NCI-H1417 (cell line): ENCODE results near the gene TRPV6.

Experiments
- DNase-seq, 3 experiments: peaks; one replicate each; lab custom pipeline; 2025; lab: John Stamatoyannopoulos, UW

The TRPV6 gene

DNA sequence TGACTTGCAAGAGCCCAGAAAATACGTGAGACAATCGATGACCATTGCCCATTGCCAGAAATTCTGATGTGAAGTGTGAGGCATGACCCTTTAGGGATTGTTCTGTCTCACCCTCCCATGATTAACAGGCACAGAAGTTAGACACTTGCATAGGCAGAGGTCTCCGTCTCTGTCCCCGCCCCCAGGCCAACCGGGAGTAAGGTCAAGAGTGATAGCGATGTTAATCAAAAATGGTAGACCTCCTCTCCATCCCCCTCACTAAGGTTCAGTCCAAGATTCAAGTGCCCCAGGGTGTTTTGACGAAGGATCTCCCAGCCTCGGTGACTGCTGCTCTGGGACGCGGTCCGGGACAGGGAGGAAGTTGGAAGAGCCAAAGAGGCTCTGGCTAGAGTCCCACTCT is 22.7 kb upstream of the TRPV6 start:
- DNase-seq = no peak

DNA sequence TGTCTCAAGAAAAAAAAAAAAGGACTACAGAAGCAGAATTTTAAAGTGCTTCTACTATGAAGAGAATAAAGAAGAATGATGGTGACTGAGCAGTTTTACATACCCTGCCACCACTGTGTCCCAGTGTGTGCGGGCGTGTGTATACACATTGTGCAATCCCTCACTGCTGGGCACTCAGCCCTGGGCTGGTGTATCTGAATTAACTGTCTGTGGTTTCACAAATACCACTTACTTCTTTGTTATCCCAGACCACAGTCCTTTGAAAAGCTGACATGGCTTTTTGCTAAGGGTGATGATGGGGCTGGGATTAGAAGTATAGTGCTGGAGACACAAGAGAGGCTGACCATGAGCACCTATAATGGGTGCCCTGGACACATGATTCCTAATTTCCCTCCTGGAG is 21.1 kb upstream of the TRPV6 start:
- no peak for DNase-seq

DNA sequence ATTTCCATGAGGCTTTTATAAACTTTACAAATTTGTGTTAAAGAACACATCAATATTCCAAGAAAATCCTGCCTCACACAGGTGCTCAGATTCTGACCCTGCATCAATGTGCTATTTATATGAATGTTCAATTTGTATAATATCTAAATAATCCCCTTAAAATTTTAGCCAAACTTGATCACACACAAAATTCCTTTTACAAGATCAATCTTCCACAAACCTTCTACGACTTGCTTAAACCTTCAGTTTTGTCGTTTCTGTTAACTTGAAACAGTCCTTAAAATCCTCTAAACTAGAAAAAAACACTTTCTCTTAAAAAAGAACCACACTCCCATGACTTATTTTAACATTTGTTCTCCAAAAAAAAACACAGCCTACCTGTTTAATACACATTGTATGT is 20.2 kb upstream of the TRPV6 start:
- DNase-seq = no peak

- DNase-seq = no peak
Observed at GRCh38 chr7:142904128-142904527, 18.6 kb upstream of the TRPV6 start.

DNA sequence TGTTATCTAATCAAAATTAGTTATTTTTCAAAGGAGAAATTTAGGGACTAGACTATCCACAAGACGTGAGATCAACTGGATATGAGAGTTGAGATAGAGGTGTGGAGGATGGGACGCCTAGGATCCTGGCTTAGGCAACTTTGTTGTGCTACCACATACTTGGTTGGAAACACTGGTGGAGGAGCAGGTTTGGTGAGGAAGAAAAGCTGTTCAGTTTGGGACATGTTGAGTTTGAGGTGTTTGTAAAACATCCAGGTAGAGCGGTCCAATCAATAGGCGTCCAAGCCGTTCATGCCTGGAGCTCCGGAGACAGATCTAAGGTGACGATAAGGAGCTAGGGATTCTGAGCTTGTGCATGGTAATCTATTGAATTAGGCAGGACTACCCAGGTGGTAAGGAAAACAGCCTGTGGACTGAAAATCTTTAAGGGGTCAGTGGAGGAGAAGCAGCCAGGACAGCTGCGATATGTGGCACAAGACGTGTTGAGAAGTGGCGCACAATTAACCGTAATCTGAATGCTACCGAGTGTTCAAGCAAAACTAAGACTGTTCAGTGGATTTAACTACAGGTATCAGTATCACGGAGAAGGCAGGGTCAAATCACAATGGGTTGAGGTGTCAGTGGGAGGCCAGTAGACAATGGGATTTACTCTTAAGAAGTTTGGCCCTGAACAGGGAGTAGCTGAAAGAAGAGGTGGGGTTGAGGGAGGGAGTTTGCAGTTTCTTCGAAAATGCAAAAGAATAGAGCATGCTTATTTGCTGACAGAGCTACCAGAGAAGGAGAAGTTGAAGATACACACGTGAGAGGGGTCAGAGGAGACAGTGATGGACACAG is 16.1 kb upstream of the TRPV6 start:
- DNase-seq = no peak

DNA sequence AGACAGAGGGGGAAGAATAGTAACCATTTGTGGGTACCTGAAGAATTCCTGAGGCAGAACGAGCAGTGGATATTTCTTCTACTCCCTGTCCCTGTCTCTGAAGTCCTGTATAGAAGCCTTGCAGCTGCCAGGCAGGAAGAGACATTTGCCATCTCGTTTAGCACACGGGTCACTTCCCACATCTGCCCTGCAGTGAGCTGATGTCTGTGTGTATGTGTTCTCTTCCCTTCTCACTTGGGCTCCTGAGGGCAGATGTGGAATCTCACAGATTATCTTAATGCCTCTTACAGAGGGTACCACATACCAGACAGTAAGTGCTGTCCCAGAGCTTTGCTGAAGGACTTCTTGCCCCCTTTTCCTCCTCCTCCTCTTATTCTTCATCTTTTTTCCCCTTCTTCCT is 14.1 kb upstream of the TRPV6 start:
- no peak for DNase-seq

DNA sequence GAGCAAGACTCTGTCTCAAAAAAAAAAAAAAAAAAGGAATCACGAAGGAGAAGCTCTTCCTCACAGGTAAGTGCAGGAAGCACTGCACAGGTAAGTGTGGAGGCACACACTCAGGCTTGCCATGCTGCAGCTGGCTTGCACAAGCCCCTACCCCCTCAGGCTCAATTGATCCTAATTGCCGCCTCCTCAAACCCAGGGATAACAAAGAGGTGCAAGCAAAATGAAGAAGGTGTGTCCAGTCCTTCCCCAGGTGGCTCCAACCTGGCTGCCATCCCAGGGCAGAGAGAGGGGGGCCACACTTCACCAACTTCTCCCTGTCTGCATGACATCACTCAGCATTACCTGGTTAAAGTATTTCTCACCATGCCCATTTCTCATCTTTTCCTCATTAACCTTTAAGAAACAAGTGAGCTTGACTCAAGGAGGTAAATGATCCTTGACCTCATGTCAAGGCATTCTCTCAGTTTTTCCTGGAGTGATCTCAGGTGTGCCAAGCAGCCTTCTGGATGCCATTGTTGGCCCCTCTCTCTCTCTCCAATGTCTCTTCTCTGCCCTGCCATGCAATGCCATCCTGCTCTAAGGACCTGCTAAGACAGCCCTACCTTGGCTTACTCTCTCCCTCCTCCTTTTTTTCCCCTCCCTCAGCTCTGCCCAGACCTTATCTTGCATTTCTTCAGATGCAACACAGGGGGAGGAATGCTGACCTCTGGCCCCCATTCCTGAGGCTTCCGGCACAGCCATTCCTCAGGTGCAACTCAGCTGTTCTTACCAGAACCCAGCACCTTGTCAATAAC is 13.0 kb upstream of the TRPV6 start:
- peak in 2 of 3 experiments; percentile 27 to 60 for DNase-seq

- DNase-seq = no peak
Observed at GRCh38 chr7:142897691-142898090, 12.1 kb upstream of the TRPV6 start.

GRCh38 chr7:142896741-142897379 is 11.3 kb upstream of the TRPV6 start:
- no peak for DNase-seq

DNA sequence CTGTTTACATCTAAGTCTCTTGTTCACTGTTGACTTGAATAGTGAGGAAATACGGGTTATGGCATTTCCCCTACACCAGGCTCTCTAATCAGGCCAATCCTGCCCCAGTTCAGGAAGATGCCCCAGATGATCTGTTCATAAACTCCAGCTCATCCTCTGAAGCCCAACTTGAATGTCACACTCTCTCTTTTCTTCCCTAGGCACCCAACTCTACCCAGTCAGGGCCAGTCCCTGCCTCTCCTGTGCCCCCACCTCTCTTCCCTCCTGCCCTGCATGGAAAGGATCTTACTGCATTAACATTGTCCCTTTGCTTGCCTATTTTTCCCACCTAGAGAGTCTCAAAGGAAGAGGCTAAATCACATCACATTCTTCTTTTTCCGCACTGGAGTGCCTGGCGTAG is 10.6 kb upstream of the TRPV6 start:
- DNase-seq = no peak

DNA sequence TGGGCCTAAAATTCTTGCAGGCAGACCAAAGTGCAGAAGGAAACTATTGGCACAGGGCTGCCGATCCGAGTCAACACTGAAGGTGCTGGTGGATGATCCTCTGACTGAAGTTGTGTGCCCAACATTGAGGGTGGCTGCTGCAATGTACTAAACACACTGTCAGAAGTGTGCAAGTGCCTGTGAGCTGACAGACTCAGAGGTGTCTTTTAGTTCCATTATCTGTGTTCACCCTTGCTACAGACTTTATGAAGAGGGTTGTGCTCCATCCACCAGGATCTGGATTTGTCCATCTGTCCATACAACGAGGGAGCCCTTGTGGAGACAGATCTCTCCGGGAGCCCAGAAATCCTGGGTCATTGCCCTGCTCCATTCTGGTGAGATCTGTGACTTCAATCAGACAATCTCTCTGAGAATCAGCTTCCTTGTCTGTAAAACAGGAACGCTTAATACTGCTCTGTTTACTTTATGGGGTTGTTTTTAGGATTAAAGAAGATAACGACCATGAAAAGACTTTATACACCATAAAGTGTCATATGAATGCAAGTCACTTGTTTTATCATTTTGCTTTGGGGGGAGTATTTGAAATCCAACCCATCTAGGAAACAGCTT is 9.5 kb upstream of the TRPV6 start:
- no peak for DNase-seq

GRCh38 chr7:142894112-142894984 is 8.8 kb upstream of the TRPV6 start:
- DNase-seq = no peak

GRCh38 chr7:142892951-142893350 is 7.4 kb upstream of the TRPV6 start:
- DNase-seq = no peak

- DNase-seq = no peak
Observed at GRCh38 chr7:142891490-142892082, 6.0 kb upstream of the TRPV6 start.

DNA sequence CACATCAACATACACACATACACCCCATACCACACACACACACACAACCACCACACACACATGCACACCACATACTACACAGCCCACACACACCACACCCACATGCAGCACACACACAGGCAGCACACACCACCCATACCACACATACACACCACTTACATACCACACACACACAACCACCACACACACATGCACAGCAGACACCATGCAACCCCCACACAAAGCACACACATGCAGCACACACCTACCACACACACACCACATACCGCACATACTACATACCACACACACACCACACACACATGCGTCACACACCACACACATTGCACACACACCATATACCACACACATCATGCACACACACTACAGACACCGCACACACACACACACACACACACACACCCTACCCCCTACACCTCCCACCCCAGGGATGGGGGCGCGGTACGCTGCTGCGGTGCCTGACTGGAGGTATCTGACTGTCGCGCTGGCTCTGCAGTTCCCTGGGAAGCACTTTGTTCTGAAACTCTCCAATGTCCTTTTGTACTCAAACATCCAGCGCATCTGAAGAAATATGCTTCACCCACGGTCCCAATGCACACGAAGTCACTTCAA is 5.4 kb upstream of the TRPV6 start:
- no peak for DNase-seq

- no peak for DNase-seq
Observed at GRCh38 chr7:142889816-142890215, 4.3 kb upstream of the TRPV6 start.

DNA sequence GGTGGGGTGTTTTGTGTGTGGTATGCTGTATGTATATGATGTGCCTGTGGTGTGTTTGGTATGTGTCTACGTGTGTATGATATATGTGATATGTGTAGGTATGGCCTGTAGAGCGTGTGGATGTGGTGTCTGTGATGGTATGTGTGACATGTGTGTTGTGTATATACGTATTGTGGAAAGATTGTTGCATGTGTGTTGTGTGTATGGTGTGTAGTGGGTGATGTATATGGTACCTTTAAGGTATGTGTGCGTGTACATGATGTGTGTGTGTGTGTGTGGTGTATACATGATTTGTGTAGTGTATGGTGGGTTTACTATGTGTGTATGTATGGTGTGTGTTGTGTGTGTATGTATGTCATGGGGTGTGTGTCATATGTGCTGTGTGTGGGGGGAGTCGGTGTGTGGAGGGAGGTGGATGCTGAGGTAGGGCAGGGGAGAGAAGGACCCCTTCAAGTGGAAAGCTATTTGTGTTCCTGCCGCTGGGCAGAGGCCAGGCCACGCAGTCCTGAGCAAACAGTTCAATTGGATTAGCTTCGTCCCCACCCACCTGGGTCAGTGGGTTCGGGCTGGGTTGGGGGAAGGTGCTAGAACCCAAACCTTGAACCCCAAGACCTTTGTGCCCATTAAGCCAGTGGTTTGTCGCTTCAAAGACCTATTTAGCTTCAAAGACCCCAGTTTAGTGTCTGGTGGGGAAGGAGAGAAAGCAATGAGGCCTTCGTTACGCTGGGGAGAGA is 1.9 kb upstream of the TRPV6 start:
- DNase-seq = no peak

DNA sequence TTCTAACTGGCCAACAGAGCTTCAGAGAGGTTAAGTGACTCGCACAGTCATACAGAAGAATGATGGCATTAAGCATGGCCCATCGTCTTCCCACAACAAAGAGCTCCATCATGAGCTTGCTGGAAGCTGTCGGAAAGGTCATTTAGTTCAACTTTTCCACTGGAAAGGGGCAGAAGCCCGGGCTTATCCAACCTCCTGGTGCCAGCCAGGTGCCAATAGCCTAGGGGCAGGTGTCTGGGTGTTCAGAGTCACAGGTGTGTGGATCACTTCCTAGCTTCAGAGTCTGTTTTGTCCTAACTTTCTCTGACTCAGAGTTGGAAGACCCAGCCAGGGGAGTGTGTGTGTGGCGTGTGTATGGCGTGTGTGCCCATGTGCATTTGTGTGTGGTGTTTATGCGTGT is 1.3 kb upstream of the TRPV6 start:
- DNase-seq = no peak

DNA sequence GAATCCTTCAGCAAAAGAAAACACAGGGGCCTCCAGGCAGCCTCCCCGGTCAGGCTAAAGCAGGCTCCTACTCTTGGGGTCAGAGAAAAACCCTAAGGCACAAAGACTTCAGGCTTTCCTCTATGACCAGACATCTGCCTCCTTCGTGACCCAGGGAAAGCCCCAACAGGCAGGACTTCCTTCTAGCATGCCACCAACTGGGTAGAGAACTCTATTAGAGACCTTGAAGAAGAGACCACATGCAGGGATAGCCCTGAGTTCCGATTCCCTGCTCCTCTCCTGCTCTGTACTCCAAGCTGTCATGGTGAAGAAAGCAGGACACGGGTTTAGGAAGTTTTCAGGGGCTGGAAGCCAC is 1.3 kb downstream of the TRPV6 start:
- no peak for DNase-seq
